Small intestine (tissue), 7 donors: ENCODE measurements around the gene ZWILCH. TPM values are rescaled to one million over a fixed set of nuclear protein-coding genes. Genes with fewer than 3 reads are reported as not detected.

Experiments used
- DNase-seq, 2 donors: peaks; one replicate each; pipeline versions ENCODE4 v3.0.0 to v3.0.0-alpha.2; 2013
- FAIRE-seq: peaks from 2 replicates; lab custom pipeline; 2012; peaks lifted over from hg19 to GRCh38; lab: Jason Lieb, UNC
- H3K27ac ChIP-seq, 3 donors: one replicate each; pipeline ENCODE4 v1.5.1; 2013; ENCODE audit warnings: low read length in 2 of 3, mild to moderate bottlenecking in 2 of 3, control low read depth in 1 of 3, inconsistent platforms in 1 of 3, low read depth in 1 of 3, moderate library complexity in 1 of 3
- H3K27me3 ChIP-seq, 3 donors: one replicate each; pipeline ENCODE4 v1.6.1; 2013; ENCODE audit warnings: low read length in 3 of 3, inconsistent platforms in 1 of 3; ENCODE audit not compliant: control insufficient read depth in 3 of 3, insufficient read depth in 3 of 3
- H3K36me3 ChIP-seq, 3 donors: one replicate each; pipeline ENCODE4 v1.6.1; 2013; ENCODE audit warnings: low read length in 3 of 3, inconsistent platforms in 1 of 3, low read depth in 1 of 3, mild to moderate bottlenecking in 1 of 3, moderate library complexity in 1 of 3; ENCODE audit not compliant: control insufficient read depth in 3 of 3, insufficient read depth in 2 of 3
- H3K4me1 ChIP-seq, 3 donors: one replicate each; pipeline ENCODE4 v1.6.1; 2013; ENCODE audit warnings: low read length in 2 of 3, inconsistent platforms in 1 of 3, low read depth in 1 of 3, mild to moderate bottlenecking in 1 of 3, moderate library complexity in 1 of 3; ENCODE audit not compliant: control insufficient read depth in 3 of 3, insufficient read depth in 2 of 3
- H3K4me3 ChIP-seq, 3 donors: one replicate each; pipeline ENCODE4 v1.5.1; 2013; ENCODE audit warnings: low read length in 3 of 3, control low read depth in 1 of 3, inconsistent platforms in 1 of 3, low read depth in 1 of 3, mild to moderate bottlenecking in 1 of 3, moderate library complexity in 1 of 3
- H3K9me3 ChIP-seq, 2 donors: one replicate each; pipeline ENCODE4 v1.6.1; 2013; ENCODE audit warnings: low read depth in 1 of 2, low read length in 1 of 2; ENCODE audit not compliant: control insufficient read depth in 2 of 2, insufficient read depth in 1 of 2
- WGBS, 3 donors: extraction: QIAGEN DNeasy Blood & Tissue Kit; methylation state at CpG; one replicate each; pipeline ENCODE4 v1.1.7; 2013; 5-methylcytosine and 5-hydroxymethylcytosine counted together
- polyA plus RNA-seq, 4 donors: library from polyadenylated mRNA; stranded (reverse) in 3 of 4; unstranded in 1 of 4; fragments of 200-250 nt in 3 of 4; fragments of 120-200 nt in 1 of 4; gene quantifications; one replicate each; pipeline versions ENCODE4 v1.2.1 to v1.2.3, GENCODE V29; 2013
- donor health status: healthy with polysubstance abuse.
- donor health status: control.
- donor health status: control.
- donor health status: Bipolar disorder and iron deficiency.
- donor health status: healthy.

Gene ZWILCH
- polyA plus RNA-seq, 4 donors, result 2.5 to 13.1 (median 8.5) TPM

GRCh38 chr15:66503780-66504562 lies 1.2 kb upstream of the ZWILCH start:
- H3K4me1 ChIP-seq, result peaks cover 0 to 8% (median 6%) of the 10 kb centered on the region in 3 donors

DNA sequence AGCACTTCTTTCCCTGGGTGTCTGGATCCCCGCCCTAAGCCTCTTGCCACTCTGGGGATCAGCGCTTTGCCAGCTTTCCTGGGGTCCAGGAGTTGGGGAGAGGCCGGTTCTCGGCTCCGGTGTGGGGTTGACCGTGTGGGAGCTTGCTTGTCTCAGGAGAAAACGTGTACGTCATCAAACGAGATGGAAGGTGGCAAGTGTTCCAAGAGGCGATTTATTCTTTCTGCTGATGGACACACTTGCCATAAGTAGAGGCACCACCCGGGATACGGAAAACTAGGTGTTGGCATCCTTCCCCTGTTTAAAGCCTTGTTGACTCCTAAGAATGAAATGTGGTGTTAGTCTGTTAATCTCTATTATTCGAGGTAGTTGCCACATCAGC lies 295 bp downstream of the ZWILCH start:
- Histone ChIP-seq H3K27me3 (no peaks in the 10 kb centered on the region), H3K4me3 (peak overlapping the region; percentile 51 to 92 (median 70)), H3K27ac (peak overlapping the region; percentile 82 to 95 (median 94)), H3K9me3 (no peaks in the 10 kb centered on the region), H3K4me1 (peaks cover 0 to 8% (median 6%) of the 10 kb centered on the region in 3 donors), H3K36me3 (peaks cover 0 to 14% (median 2%) of the 10 kb centered on the region in 3 donors)
- DNase-seq (no peak), FAIRE-seq (no peak)
- WGBS, 3 donors, result 0 to 1% (median 1%) methylated on average over 13 of the region's 13 CpGs

More at GRCh38 chr15:66503780-66504562, 1.2 kb upstream of the ZWILCH start:
- Histone ChIP-seq H3K36me3 (peaks cover 2 to 25% (median 5%) of the 10 kb centered on the region in 3 donors), H3K27ac (peak overlapping the region; percentile 82 to 95 (median 94)), H3K9me3 (no peaks in the 10 kb centered on the region), H3K27me3 (no peaks in the 10 kb centered on the region), H3K4me3 (peak overlapping the region; percentile 51 to 92 (median 70))
- FAIRE-seq (no peak), DNase-seq (peak in 1 of 2 donors; percentile 20)
- WGBS, 3 donors, result 0 to 1% (median 1%) methylated on average over 12 of the region's 12 CpGs

GRCh38 chr15:66505818-66506217 lies 692 bp downstream of the ZWILCH start:
- no peaks in the 10 kb centered on the region for H3K27me3 ChIP-seq
- 30 to 34% (median 34%) methylated on average over 4 of the region's 4 CpGs for WGBS, 3 donors
- peak overlapping the region; percentile 82 to 95 (median 94) for H3K27ac ChIP-seq
- FAIRE-seq (no peak), DNase-seq (no peak)
- no peaks in the 10 kb centered on the region for H3K9me3 ChIP-seq
- H3K36me3 ChIP-seq, result peaks cover 0 to 10% (median 2%) of the 10 kb centered on the region in 3 donors
- peak overlapping the region in 2 of 3 donors; percentile 70 to 92 for H3K4me3 ChIP-seq
- peaks cover 0 to 8% (median 6%) of the 10 kb centered on the region in 3 donors for H3K4me1 ChIP-seq

- 85 to 92% (median 89%) methylated on average over 3 of the region's 3 CpGs for WGBS, 3 donors
Observed at GRCh38 chr15:66508293-66508883, 3.3 kb downstream of the ZWILCH start.

GRCh38 chr15:66514586-66514985 lies 9.5 kb downstream of the ZWILCH start:
- 85 to 89% (median 88%) methylated on average over 3 of the region's 3 CpGs for WGBS, 3 donors
- Histone ChIP-seq H3K4me1 (no peaks in the 10 kb centered on the region), H3K9me3 (no peaks in the 10 kb centered on the region), H3K4me3 (no peak overlapping the region), H3K27ac (no peak overlapping the region), H3K36me3 (peaks cover 0 to 24% (median 3%) of the 10 kb centered on the region in 3 donors), H3K27me3 (no peaks in the 10 kb centered on the region)
- FAIRE-seq (no peak), DNase-seq (no peak)

More at GRCh38 chr15:66508293-66508883, 3.3 kb downstream of the ZWILCH start:
- H3K27ac ChIP-seq, result no peak overlapping the region
- H3K36me3 ChIP-seq, result peaks cover 0 to 4% (median 0%) of the 10 kb centered on the region in 3 donors
- no peak for DNase-seq
- no peaks in the 10 kb centered on the region for H3K4me1 ChIP-seq
- no peak for FAIRE-seq
- no peak overlapping the region for H3K4me3 ChIP-seq
- no peaks in the 10 kb centered on the region for H3K9me3 ChIP-seq
- no peaks in the 10 kb centered on the region for H3K27me3 ChIP-seq

GRCh38 chr15:66515901-66516322 lies 10.8 kb downstream of the ZWILCH start:
- H3K36me3 ChIP-seq, result peaks cover under 1 to 29% (median 3%) of the 10 kb centered on the region in 3 donors
- FAIRE-seq, result no peak

DNA sequence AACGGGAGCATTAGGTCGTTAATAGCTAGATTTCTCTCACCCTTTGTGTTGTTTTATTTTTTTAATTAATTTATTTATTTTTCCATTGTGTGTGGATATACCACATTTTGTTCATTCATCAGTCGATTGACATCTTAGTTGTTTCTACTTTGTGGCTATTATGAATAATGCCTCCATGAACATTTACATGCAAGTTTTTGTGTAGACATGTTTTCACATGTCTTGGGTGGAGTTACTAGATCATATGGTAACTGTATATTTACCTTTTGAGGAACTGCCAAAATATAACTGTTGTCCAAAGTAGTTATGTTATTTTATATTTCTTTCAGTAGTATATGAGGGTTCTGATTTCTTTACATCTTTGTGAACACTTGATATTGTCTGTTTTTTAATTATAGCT lies 18.8 kb downstream of the ZWILCH start:
- DNase-seq (no peak), FAIRE-seq (no peak)
- no peaks in the 10 kb centered on the region for H3K4me1 ChIP-seq
- no peaks in the 10 kb centered on the region for H3K27me3 ChIP-seq
- peaks cover 0 to 20% (median 2%) of the 10 kb centered on the region in 3 donors for H3K36me3 ChIP-seq
- no peak overlapping the region for H3K27ac ChIP-seq
- H3K9me3 ChIP-seq, result no peaks in the 10 kb centered on the region
- WGBS, 3 donors, result 91 to 96% (median 91%) methylated on average over 3 of the region's 3 CpGs
- no peak overlapping the region for H3K4me3 ChIP-seq

More at GRCh38 chr15:66515901-66516322, 10.8 kb downstream of the ZWILCH start:
- 94 to 100% (median 99%) methylated on average over 2 of the region's 2 CpGs for WGBS, 3 donors
- no peak overlapping the region for H3K4me3 ChIP-seq
- no peaks in the 10 kb centered on the region for H3K4me1 ChIP-seq
- no peak for DNase-seq
- no peak overlapping the region for H3K27ac ChIP-seq
- H3K27me3 ChIP-seq, result no peaks in the 10 kb centered on the region
- H3K9me3 ChIP-seq, result no peaks in the 10 kb centered on the region

DNA sequence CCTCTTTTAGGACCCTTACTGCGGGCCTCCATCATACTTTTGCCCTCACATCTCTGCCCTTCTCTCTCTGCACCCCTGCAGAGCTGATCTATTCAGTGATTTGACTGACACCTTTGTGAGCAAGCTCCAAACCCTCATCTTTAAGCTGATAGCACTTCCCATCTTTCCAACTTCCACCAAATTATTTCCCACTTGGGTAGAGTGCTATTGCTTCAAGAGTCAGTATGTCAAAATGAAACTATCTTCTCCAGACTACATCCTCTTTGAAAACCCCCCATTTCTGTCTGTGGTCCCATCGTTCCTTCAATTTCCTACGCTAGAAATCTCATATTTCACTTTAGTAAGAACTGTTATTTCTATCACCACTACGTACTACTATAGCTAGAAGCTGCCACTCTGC lies 19.7 kb downstream of the ZWILCH start:
- 83 to 93% (median 89%) methylated on average over 4 of the region's 4 CpGs for WGBS, 3 donors
- no peaks in the 10 kb centered on the region for H3K9me3 ChIP-seq
- peaks cover 0 to 16% (median 2%) of the 10 kb centered on the region in 3 donors for H3K36me3 ChIP-seq
- DNase-seq, result no peak
- no peak overlapping the region for H3K27ac ChIP-seq
- H3K27me3 ChIP-seq, result no peaks in the 10 kb centered on the region
- no peaks in the 10 kb centered on the region for H3K4me1 ChIP-seq
- no peak overlapping the region for H3K4me3 ChIP-seq
- FAIRE-seq, result no peak
